ENCODE data around the gene ZNF232.
"Not testable (repeated sequence)": the region's sequence is repeated elsewhere in the genome, so short reads cannot be mapped to it uniquely, and the experiment has no call there.

Gene ZNF232

GRCh38 chr17:5111402-5112204 lies at the start of gene ZNF232:
Gene ZNF232, minus strand, starts transcription at chr17:5111878. Its CDS starts 56 bp downstream, at chr17:5111822.
- peak; percentile 79 to 88 for DNase-seq (ENCODE audit: low read depth in 2 of 2)

DNA sequence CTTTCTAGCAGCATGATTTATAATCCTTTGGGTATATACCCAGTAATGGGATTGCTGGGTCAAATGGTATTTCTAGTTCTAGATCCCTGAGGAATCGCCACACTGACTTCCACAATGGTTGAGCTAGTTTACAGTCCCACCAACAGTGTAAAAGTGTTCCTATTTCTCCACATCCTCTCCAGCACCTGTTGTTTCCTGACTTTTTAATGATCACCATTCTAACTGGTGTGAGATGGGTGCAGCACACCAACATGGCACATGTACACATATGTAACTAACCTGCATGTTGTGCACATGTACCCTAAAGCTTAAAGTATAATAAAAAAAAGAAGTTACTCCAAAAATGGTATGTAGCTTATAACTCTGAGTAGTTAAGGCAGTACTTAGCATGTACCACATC lies 49.0 kb upstream of the ZNF232 start:
- not testable (repeated sequence) for DNase-seq (ENCODE audit: low read depth in 2 of 2)

DNA sequence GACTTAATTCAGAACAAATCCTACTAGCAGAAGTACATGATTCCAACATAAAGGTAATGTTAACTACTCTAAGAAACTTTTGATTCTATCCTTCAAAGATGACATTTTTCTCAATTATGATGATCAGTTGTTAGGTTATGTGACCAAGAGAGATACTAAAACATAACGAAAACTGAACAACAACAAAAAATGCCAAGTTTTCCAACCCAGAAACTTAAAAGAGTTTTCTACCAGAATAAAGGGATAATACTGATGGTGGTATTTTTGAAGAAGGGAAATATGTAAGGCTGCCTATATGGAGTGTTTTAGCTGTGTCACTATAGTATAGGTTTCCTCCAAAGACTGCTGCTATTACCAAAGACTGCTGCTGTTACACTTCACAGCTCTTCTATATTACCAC lies 34.4 kb upstream of the ZNF232 start:
- DNase-seq (ENCODE audit: low read depth in 2 of 2) = not testable (repeated sequence)

- DNase-seq (ENCODE audit: low read depth in 2 of 2) = not testable (repeated sequence)
Observed at GRCh38 chr17:5142877-5143276, 31.2 kb upstream of the ZNF232 start.

- no peak for DNase-seq (ENCODE audit: low read depth in 2 of 2)
Observed at GRCh38 chr17:5139458-5139732, 27.7 kb upstream of the ZNF232 start.

GRCh38 chr17:5138616-5139457 lies 27.2 kb upstream of the ZNF232 start:
- DNase-seq (ENCODE audit: low read depth in 2 of 2) = no peak

- DNase-seq (ENCODE audit: low read depth in 2 of 2) = not testable (repeated sequence)
Observed at GRCh38 chr17:5138198-5138544, 26.5 kb upstream of the ZNF232 start.

DNA sequence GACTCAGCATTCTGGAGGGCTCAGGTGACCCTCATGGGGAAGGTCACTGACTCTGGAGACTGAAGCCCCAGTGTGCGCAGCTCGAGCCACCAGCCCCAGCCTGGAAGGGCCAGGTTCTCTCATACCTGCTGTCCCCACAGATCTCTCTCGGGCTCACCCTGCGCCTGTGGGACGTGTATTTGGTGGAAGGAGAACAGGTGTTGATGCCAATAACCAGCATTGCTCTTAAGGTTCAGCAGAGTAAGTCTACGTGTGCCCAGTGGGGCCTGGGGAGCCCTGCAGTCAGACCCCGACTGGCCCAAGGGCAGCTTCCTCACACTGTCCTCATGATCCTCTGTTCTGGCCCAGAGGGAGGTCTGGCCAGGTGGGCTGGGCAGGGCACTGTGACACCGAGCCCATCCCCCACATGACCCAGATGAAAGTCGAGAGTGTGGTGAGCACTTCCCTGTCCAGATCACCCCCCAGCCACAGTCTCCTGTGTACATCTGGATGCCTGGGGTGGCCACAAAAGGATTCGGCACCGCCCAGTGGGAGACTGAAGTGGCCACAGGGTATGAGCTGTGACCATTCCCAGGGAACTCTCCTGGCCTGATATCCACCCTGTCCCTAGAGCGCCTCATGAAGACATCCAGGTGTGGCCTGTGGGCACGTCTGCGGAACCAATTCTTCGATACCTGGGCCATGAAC lies 26.0 kb upstream of the ZNF232 start:
- DNase-seq (ENCODE audit: low read depth in 2 of 2) = not testable (repeated sequence)

DNA sequence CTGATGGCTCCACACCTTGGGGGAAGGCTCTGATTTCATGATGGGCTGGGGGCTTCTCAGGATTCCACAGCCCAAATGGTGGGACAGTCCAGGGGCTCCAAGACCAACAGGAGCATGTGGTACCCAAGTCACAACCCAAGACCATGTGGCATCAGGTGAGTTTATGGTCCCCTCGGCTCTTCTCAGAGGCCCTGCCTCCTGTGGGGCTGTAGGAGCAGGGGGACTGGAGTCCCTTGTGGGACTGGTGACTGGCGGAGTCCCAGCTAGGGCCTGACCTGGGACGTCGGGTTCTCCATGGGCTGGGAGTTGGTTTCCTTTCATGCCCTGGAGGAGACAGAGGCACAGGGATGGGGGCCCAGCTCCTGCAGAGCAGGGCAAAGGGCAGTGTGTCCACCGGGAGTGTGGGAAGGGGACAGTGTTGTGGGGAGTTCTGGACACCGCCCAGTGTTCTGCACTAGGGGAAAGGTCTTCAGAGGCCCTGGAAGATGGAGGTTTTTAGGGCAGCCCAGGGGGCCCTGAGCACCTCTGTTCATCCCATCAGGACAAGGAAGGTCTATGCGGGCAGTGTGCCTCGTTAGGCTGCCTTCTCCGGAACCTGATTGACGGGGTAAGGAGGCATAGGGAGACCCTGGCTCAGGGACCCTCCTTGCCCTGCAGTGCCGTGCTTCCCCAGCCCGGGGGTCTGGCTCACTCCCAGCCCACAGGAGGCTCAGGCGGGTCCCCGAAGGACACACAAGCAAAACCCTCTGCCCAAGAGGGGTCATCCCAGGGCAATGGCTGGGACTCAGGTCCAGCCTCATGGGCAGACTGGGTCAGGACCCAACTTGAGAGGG lies 25.1 kb upstream of the ZNF232 start:
- DNase-seq (ENCODE audit: low read depth in 2 of 2) = not testable (repeated sequence)

DNA sequence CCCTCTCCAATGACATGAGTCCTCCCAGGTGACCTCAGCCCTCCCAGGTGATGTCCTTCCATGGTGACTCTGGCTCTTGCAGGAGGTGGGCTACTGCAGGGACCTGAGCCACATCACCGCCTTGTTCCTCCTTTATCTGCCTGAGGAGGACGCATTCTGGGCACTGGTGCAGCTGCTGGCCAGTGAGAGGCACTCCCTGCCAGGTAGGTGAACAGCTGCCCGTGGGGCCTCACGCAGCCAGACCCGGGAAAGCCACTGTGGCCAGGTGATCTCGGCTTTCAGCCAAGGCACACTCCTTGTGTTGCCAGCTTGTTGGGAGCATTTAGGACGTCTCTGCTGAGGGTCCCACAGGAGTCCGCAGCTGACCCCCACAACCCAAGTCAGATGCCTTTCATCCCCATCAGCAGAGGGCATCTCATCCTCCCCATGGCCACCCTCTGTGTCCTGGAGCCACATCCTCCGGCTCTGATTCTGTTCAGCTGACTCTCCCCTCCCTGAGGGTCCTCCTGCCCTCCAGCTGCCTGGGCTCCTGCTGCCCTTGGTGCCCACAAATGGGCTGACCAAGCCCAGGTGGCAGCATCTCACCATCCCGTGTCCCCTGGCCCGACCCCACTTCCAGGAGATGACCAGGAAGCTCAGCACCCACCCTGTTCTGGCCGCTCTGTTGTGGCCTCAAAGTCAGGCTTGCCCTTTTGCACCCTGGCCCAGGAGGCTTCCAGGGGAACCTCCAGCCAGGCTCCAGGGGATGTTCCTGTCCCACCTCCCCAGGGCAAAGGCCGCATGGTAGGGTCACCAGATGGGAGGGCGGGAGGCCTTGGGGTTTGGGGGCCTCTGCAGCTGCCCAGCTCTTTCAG lies 24.3 kb upstream of the ZNF232 start:
- no peak for DNase-seq (ENCODE audit: low read depth in 2 of 2)

DNA sequence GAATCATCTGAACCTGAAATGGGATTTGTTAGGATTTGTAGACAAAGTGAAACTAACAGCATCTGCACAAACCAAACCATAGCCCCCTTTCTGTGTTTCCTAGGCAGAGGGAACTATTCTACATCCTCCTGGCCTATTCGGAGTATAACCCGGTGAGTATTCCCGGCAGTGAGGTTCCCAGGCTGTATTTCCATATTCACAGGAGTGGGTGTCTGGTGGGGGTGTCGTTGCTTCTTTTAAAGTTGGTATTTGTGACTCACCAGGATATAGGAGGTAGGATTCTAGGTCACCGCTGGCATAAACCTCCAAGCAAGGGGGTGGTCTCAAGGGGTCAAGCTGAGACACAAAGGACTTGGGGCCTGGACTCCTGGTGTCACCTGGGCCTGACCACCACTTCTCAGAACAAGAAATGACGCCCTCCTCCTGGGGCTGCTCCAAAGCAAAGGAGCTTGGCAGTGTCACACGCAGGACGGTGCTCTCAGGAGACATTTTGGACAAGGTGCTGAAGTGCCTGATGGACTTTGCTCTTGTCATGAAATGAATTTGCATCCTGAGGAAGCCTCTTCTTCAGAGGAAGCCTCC lies 23.5 kb upstream of the ZNF232 start:
- not testable (repeated sequence) for DNase-seq (ENCODE audit: low read depth in 2 of 2)

DNA sequence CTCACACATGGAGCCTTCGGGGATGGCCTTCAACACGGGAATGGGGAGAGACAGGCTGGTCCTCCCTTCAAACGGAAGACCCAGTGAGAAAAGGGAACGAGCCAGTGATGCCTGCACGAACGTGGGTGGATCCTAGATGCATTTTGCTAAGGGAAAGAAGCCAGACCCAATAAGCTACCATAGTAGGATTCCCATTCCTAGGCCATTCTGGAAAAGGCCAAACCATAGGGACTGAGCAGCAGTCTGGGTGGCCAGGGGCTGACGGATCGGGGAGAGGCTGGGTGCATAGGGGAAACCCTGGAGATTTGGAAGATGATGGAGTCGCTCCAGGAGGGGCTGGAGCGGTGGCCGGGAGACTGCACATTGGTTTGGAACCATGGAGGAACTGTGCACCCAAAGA lies 22.9 kb upstream of the ZNF232 start:
- DNase-seq (ENCODE audit: low read depth in 2 of 2) = not testable (repeated sequence)

GRCh38 chr17:5133961-5134360 lies 22.3 kb upstream of the ZNF232 start:
- DNase-seq (ENCODE audit: low read depth in 2 of 2) = not testable (repeated sequence)

GRCh38 chr17:5133311-5133710 lies 21.6 kb upstream of the ZNF232 start:
- no peak for DNase-seq (ENCODE audit: low read depth in 2 of 2)

DNA sequence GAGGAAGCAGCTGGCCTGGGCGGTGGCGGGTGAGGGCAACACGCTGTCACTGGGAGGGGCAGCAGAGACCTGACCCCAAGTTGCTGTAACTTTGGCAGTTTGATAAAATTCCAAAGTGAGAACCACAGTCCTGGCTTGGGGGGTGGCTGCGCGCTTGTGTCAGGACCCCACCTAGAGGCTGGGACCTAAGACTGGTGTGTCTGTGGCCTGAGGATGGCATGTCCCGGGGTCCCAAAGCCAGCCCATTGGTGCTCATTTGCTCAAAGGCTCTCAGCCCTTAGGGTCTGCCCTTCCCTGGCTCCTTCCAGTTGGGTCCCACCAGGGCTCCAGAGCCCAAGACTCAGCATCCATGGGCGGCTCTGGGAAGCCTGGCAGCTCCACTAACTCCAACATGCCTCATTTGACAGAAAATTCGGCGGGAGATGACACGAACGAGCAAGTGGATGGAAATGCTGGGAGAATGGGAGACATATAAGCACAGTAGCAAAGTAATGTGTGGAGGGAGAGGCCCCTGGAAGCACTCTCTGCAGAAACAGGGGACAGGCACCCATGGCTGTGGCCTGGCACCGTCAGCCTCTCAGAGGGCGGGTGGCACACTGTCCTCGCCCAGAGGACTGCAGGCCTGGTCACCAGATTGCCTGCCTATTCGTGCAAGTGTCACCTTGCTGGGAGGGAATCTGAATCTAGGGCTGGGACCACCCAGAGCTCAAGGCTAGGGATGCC lies 21.0 kb upstream of the ZNF232 start:
- not testable (repeated sequence) for DNase-seq (ENCODE audit: low read depth in 2 of 2)

DNA sequence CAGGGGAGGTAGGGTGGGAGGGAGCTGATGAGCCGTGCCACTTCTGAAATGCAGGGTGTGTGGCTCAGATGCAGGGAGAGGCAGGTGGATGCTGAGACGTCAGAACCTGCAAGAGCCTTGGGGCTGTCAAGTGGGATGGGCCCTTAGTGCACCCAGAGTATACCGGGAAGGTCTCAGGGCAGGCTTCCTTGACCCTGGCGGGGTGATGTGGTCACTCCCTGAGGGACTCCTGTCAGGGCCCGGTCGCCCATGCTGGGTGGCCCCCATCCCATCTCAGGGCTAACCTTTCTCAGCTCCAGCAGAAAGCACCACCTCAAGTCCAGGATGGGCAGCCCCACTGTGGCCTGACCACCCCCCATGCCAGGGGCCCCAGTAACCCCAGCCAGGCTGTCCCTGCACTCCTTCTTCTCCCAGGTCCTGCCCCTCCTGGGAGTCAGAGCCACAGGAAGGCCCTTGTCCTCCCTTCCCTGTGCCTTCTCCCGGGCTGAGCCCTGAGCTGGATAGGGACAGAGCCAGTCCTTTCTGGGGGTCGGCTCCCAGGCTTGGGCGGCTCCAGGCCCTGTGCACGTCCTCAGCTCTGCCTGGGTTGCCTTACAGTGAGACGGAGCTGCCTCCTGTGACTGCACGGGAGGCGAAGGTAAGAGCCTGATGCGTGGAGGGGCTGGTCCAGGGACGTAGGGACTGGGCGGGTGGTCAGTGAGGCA lies 20.3 kb upstream of the ZNF232 start:
- DNase-seq (ENCODE audit: low read depth in 2 of 2) = not testable (repeated sequence)

DNA sequence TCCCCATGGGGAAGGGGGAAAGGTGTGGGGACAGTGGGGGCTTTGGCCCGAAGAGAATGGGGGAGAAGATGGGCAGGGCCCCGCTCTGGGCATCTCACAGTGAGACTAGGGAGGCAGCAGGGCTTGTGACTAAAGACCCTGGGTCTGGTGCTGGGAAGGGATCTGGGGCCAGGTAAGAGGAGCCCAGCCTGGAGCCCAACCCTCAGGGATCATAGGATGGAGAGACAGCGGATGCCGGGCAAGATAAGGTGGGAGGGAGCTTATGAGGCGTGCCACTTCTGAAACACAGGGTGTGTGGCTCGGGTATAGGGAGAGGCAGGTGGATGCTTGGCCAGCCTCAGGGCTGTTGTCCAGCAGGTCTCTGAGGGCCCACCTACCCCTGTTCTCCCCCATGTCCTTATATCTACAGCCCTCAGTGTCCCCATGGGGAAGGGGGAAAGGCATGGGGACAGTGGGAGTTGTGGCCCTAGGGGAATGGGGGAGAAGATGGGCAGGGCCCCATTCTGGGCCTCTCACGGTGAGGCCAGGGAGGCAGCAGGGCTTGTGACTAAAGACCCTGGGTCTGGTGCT lies 19.6 kb upstream of the ZNF232 start:
- no peak for DNase-seq (ENCODE audit: low read depth in 2 of 2)

GRCh38 chr17:5130687-5131086 lies 19.0 kb upstream of the ZNF232 start:
- not testable (repeated sequence) for DNase-seq (ENCODE audit: low read depth in 2 of 2)

DNA sequence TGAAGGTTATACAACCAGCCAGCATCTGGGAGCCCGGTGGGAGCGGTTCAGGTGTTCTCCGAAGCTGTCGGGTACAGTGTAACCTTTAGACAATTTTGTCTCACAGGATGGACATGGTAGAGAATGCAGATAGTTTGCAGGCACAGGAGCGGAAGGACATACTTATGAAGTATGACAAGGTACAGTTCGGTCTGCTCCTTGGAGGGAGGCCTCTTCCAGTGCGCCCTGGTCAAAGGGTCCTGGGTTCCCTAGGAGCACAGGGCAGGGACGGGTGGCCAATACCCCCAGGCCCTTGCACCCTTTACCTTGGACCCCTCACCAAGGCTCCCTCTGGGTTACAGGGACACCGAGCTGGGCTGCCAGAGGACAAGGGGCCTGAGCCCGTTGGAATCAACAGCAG lies 18.6 kb upstream of the ZNF232 start:
- not testable (repeated sequence) for DNase-seq (ENCODE audit: low read depth in 2 of 2)
